BLaER1 treated with 17β-estradiol and CSF1 and Interleukin-3, amounts not matched to agents 10 nM and 100 nM (cell line): ENCODE data around the gene COX8A.

Experiments
- H3K27ac ChIP-seq, 11 experiments: shearing (Covaris generic); formaldehyde crosslinking; 2 replicates each; pipeline ENCODE4 v1.8.1; 2022
- H3K27me3 ChIP-seq, 11 experiments: shearing (Covaris generic); formaldehyde crosslinking; 2 replicates each; pipeline ENCODE4 v1.8.1; 2022
- H3K36me3 ChIP-seq, 11 experiments: shearing (Covaris generic); formaldehyde crosslinking; 2 replicates each; pipeline ENCODE4 v1.8.1; 2022
- H3K4me1 ChIP-seq, 10 experiments: shearing (Covaris generic); formaldehyde crosslinking; 2 replicates each; pipeline ENCODE4 v1.8.1; 2022
- H3K4me2 ChIP-seq, 11 experiments: shearing (Covaris generic); formaldehyde crosslinking; 2 replicates each; pipeline ENCODE4 v1.8.1; 2022
- H3K4me3 ChIP-seq, 10 experiments: shearing (Covaris generic); formaldehyde crosslinking; 2 replicates each; pipeline ENCODE4 v1.8.1; 2022
- H3K9ac ChIP-seq, 11 experiments: shearing (Covaris generic); formaldehyde crosslinking; 2 replicates each; pipeline ENCODE4 v1.8.1; 2022
- H3K9me3 ChIP-seq, 11 experiments: shearing (Covaris generic); formaldehyde crosslinking; replicated peaks in 1 of 11; 2 replicates each; pipeline ENCODE4 v1.8.1; 2022
- H4K20me1 ChIP-seq, 11 experiments: shearing (Covaris generic); formaldehyde crosslinking; 2 replicates each; pipeline ENCODE4 v1.8.1; 2022
- Cebpa-rat ChIP-seq, 11 experiments: shearing (Covaris generic); IDR thresholded peaks; 2 replicates each; pipeline ENCODE4 v1.8.1; 2022

Gene COX8A

DNA sequence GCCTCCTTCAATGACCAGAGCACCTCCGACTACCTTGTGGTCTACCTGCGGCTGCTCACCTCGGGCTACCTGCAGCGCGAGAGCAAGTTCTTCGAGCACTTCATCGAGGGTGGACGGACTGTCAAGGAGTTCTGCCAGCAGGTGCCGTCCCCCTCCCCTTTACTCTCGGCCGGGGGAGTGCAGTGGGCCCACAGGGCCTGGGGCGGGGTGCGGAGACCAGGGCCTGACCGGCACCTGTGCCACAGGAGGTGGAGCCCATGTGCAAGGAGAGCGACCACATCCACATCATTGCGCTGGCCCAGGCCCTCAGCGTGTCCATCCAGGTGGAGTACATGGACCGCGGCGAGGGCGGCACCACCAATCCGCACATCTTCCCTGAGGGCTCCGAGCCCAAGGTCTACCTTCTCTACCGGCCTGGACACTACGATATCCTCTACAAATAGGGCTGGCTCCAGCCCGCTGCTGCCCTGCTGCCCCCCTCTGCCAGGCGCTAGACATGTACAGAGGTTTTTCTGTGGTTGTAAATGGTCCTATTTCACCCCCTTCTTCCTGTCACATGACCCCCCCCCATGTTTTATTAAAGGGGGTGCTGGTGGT is 22.8 kb downstream of the COX8A start:
- peak overlapping the region in 2 of 11 experiments; percentile 4 to 19; a peak in 1 of 22 replicates for H3K9ac ChIP-seq
- H3K9me3 ChIP-seq: no peaks in the 10 kb centered on the region
- H3K36me3 ChIP-seq: peaks cover 45 to 68% (median 59%) of the 10 kb centered on the region in 11 experiments
- H3K27me3 ChIP-seq: peaks cover 0 to 23% (median 12%) of the 10 kb centered on the region in 11 experiments; a peak in 16 of 22 replicates
- H3K4me2 ChIP-seq: peak overlapping the region in 10 of 11 experiments; percentile 77 to 97 (median 91); a peak in 18 of 22 replicates
- TF ChIP-seq Cebpa-rat (IDR thresholded peaks at IDR 0.05): no peak
- H3K27ac ChIP-seq: no peak overlapping the region
- peaks cover 61 to 99% (median 97%) of the 10 kb centered on the region in 11 experiments for H4K20me1 ChIP-seq
- 0 out of 20 replicates have a peak overlapping the region, but pooled peaks of 1 of the 10 experiments have one; percentile 19 for H3K4me3 ChIP-seq
- peaks cover 71 to 87% (median 84%) of the 10 kb centered on the region in 10 experiments for H3K4me1 ChIP-seq

DNA sequence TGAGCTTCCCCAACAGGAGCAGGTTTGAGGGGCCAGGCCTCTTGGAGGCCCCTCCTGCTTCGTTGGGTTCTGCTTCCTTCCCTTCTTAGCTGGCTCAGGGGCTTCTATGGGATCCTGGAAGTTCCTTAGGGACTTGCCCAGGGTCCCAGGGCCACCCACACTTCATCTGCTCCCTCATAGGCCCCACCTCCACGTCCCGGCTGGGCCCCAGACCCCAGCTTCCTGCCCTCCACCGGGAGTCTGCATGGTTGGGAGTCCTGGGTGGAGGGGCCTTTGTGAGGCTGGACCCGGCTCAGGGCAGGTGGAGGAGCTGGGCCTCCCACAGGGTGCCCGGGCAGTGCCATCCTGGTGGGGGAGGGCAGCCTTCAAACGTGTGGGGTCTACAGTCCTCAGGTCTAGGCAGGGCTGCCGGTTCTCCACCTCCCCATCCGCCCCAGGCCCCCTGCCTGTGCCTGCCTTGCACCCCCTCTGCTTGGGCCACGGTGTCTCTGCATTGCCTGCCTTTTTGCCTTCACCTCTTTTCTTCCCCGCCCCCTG is 23.4 kb downstream of the COX8A start:
- Histone ChIP-seq H3K4me2 (peak overlapping the region in 10 of 11 experiments; percentile 77 to 97 (median 91); a peak in 18 of 22 replicates), H3K27ac (no peak overlapping the region), H3K9ac (peak overlapping the region in 5 of 11 experiments; percentile 4 to 47 (median 19); a peak in 4 of 22 replicates), H3K36me3 (peaks cover 45 to 63% (median 56%) of the 10 kb centered on the region in 11 experiments), H3K4me1 (peaks cover 75 to 91% (median 87%) of the 10 kb centered on the region in 10 experiments), H3K27me3 (peaks cover 0 to 23% (median 12%) of the 10 kb centered on the region in 11 experiments; a peak in 16 of 22 replicates), H3K9me3 (no peaks in the 10 kb centered on the region), H4K20me1 (peaks cover 61 to 100% (median 98%) of the 10 kb centered on the region in 11 experiments), H3K4me3 (no peak overlapping the region)
- TF ChIP-seq Cebpa-rat (IDR thresholded peaks at IDR 0.05): no peak

DNA sequence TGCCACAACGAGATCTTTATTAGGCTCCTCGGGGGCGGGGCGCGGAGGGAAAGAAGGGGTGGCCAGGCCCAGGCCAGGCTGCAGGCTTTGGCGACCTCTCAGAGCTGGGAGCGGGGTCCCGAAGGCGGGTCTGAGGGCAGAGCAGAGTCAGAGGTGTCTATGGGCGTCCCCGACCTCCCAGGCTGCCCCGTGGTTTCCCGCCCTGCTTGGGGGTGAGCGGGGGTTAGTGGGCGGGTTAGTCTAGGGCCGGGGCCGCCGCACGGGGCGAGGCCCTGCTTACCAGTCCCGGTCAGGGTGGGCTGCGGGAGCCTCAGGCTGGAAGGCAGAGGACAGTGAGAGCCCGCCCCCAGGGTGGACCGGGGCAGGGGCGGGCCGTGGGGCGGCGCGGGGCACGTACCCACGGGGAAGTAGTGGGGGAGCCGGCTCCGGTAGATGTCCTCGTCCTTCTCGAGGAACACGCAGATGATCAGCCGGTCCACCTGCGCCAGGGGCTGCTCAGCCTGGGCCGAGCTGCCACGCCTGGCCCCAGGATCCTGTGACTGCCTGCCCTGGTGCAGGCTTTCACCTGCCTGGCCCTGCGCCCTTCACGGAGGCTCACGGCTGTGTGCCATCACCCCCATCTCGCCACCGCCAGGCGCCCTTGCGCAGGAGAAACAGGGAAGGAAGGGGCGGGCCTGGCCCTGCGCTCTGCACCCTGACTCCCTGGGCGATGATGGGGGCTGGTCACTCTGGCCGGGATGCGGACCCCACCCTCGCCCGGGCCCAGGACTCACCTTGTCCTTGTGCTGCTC is 24.3 kb downstream of the COX8A start:
- H3K36me3 ChIP-seq: peaks cover 44 to 54% (median 49%) of the 10 kb centered on the region in 11 experiments
- H3K9me3 ChIP-seq: no peaks in the 10 kb centered on the region
- H3K4me3 ChIP-seq: peak overlapping the region in 6 of 10 experiments; percentile 38 to 64 (median 43); a peak in 6 of 20 replicates
- H3K27me3 ChIP-seq: peaks cover 0 to 28% (median 12%) of the 10 kb centered on the region in 11 experiments; a peak in 16 of 22 replicates
- H3K9ac ChIP-seq: peak overlapping the region in 2 of 11 experiments; percentile 47 to 53; a peak in 4 of 22 replicates
- peaks cover 67 to 91% (median 86%) of the 10 kb centered on the region in 10 experiments for H3K4me1 ChIP-seq
- no peak overlapping the region for H3K27ac ChIP-seq
- TF ChIP-seq Cebpa-rat (IDR thresholded peaks at IDR 0.05): no peak
- peaks cover 61 to 100% (median 97%) of the 10 kb centered on the region in 11 experiments for H4K20me1 ChIP-seq
- peak overlapping the region; percentile 77 to 97 (median 92) for H3K4me2 ChIP-seq

DNA sequence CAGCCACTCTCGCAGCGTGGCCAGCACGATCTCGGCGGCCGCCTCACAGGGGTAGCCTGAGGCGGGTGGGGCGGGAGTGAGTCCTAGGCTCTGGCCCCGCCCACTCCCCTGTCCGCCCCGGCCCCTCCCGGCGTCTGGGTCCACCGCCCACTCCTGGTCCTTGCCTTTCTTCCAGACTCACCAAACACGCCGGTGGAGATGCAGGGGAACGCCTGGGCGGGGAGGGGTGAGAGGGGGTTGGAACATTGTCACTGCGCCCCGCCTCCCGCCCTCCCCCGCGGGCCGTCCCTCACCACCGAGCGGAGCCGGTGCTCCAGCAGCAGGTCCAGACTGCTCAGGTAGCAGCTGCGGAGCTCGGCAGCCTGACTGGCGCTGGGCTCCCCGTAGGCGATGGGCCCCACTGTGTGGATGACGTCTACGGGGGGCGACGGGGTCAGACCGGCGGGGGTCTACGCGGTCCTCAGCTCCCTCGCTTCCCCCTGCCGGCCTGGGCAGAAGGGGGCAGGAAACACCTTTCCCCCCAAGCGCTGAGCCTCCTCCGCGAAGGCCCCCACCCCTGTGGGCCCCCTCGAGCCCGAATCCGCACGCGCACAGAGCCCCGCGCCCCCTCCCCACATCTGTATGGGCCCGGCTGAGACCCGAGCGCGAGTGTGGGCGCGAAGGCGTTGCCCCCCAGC is 25.1 kb downstream of the COX8A start:
- H3K4me1 ChIP-seq: peaks cover 60 to 90% (median 85%) of the 10 kb centered on the region in 10 experiments
- no peak for TF ChIP-seq Cebpa-rat (IDR thresholded peaks at IDR 0.05)
- H3K27ac ChIP-seq: no peak overlapping the region
- H3K9me3 ChIP-seq: no peaks in the 10 kb centered on the region
- peaks cover 57 to 100% (median 97%) of the 10 kb centered on the region in 11 experiments for H4K20me1 ChIP-seq
- H3K36me3 ChIP-seq: peaks cover 38 to 47% (median 43%) of the 10 kb centered on the region in 11 experiments
- H3K4me3 ChIP-seq: peak overlapping the region in 9 of 10 experiments; percentile 25 to 64 (median 42); a peak in 15 of 20 replicates
- peaks cover 0 to 30% (median 12%) of the 10 kb centered on the region in 11 experiments; a peak in 16 of 22 replicates for H3K27me3 ChIP-seq
- H3K9ac ChIP-seq: peak overlapping the region in 8 of 11 experiments; percentile 33 to 63 (median 51); a peak in 13 of 22 replicates
- peak overlapping the region; percentile 77 to 97 (median 92) for H3K4me2 ChIP-seq

DNA sequence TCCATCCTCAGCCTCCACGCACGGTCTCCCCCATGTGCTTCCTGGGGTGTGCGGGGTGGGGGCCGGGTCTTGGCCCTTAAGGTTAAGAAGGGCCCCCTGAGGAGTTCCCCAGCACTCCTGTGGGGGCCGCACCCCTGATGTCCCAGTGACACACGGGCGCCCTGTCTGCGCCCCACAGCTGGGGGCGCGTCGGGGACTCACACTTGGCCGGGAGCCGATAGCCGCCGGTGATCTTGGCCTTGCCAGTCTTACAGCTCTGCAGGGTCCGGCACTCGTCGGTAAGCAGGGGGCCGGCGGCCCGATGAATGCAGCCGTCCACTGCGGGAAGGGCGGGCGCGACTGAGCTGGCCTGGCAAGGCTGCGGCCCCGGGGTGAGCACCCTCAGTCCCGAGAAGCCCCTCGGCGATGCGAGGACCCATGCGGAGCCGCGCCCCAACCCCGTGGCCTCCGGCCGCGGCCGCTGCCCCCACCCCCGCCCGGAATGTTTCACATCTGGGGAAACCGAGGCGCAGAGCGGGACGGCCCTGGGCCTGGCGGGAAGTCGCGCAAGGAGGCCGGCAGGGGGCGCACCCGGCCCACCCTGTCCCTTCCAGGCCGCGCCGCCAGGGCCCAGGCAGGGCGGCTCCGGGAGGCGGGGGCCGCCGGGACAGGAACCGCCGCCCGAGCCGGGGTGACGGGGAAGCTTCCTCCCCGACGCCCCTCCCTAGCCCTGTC is 25.8 kb downstream of the COX8A start:
- Histone ChIP-seq H3K9me3 (no peaks in the 10 kb centered on the region), H3K27me3 (peaks cover 0 to 30% (median 12%) of the 10 kb centered on the region in 11 experiments; a peak in 16 of 22 replicates), H3K36me3 (peaks cover 31 to 40% (median 36%) of the 10 kb centered on the region in 11 experiments), H3K4me1 (peaks cover 55 to 88% (median 79%) of the 10 kb centered on the region in 10 experiments), H3K4me3 (peak overlapping the region; percentile 25 to 64 (median 42); a peak in 19 of 20 replicates), H4K20me1 (peaks cover 50 to 95% (median 93%) of the 10 kb centered on the region in 11 experiments), H3K9ac (peak overlapping the region; percentile 6 to 63 (median 47); a peak in 17 of 22 replicates), H3K4me2 (peak overlapping the region; percentile 77 to 97 (median 92)), H3K27ac (0 out of 22 replicates have a peak overlapping the region, but pooled peaks of 2 of the 11 experiments have one; percentile 4 to 34)
- TF ChIP-seq Cebpa-rat (IDR thresholded peaks at IDR 0.05): no peak

DNA sequence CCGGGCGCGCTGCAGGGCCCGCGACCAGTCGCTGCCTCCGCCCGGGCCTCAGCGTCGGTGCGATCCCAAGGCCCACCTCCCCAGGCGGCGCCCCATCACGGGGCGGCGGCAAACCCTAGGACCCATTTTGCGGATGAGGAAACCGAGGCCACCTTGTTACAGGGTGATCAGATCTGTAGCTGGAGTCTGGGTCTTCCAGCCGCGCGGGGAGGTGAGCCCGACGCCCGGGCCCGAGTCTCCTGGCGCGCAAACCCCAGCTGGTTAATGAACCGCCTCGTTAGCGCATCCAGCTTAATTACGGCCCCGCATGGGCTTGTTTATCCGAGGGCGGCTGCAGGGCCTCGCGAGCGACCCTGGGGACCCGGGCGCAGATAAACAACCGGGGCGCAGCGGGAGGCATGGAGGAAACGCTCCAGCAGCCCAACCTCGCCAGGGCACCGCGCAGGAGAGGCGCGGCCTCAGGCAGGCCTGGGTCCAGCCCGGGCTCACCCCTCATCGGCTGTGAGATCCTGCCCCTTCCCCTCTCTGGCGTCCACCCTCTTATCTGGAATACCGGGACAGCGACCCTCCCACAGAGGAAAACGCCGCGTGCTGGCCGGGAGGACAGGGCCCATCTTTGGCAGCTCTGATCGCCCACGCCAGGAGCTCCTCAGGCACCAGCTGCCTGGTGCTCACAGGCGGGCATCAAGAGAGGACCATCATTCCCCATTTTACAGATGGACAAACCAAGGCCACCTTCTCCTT is 26.5 kb downstream of the COX8A start:
- peak overlapping the region; percentile 25 to 64 (median 42); a peak in 16 of 20 replicates for H3K4me3 ChIP-seq
- peak overlapping the region in 2 of 11 experiments; percentile 4 to 34; a peak in 2 of 22 replicates for H3K27ac ChIP-seq
- H3K36me3 ChIP-seq: peaks cover 24 to 32% (median 29%) of the 10 kb centered on the region in 11 experiments

More for the DNA sequence above, 26.5 kb downstream of the COX8A start:
- H3K27me3 ChIP-seq: peaks cover 1 to 35% (median 16%) of the 10 kb centered on the region in 11 experiments; a peak in 19 of 22 replicates
- H3K9ac ChIP-seq: peak overlapping the region; percentile 6 to 63 (median 45); a peak in 11 of 22 replicates
- peak overlapping the region; percentile 77 to 97 (median 92) for H3K4me2 ChIP-seq
- TF ChIP-seq Cebpa-rat (IDR thresholded peaks at IDR 0.05): no peak
- H4K20me1 ChIP-seq: peaks cover 44 to 95% (median 86%) of the 10 kb centered on the region in 11 experiments
- H3K4me1 ChIP-seq: peaks cover 55 to 83% (median 75%) of the 10 kb centered on the region in 10 experiments
- H3K9me3 ChIP-seq: no peaks in the 10 kb centered on the region
